Testis (tissue), 2 donors: ENCODE results near the gene NIPBL.

Experiments
- CTCF ChIP-seq, 3 experiments: fragments of 450-650 bp in 2 of 3; fragments of 200-600 bp in 1 of 3; sonication (generic) in 1 of 3; IDR thresholded peaks; one replicate each; pipeline ENCODE4 v1.5.1; 2016 to 2019; ENCODE audit warnings: antibody characterized with exemption in 3 of 3, mild to moderate bottlenecking in 2 of 3, moderate library complexity in 1 of 3
- POLR2A ChIP-seq: fragments of 450-650 bp; IDR thresholded peaks from one replicate; pipeline ENCODE4 v1.6.1; 2017; ENCODE audit warnings: antibody characterized with exemption, mild to moderate bottlenecking, moderate library complexity

GRCh38 chr5:36885149-36885548 lies 8.6 kb downstream of the NIPBL start:
- no peak for TF ChIP-seq CTCF (IDR thresholded peaks at IDR 0.05)
- no peak for TF ChIP-seq POLR2A
